GM12873 (cell line): ENCODE data around the gene CHRD.
A peak's percentile ranks its signal among the peaks of the same experiment; 100 is the strongest.

ENCODE experiments used
- CTCF ChIP-seq: IDR thresholded peaks from 2 replicates; pipeline ENCODE4 v1.5.1; 2012; ENCODE audit warnings: low read depth, mild to moderate bottlenecking, moderate library complexity, low read length, control low read depth; ENCODE audit not compliant: insufficient read depth; ENCODE audit errors: missing control alignments

The CHRD gene

GRCh38 chr3:184409946-184410500 lies 30.2 kb downstream of the CHRD start:
- no peak for TF ChIP-seq CTCF

GRCh38 chr3:184414418-184415202 lies 34.8 kb downstream of the CHRD start:
- no peak for TF ChIP-seq CTCF

GRCh38 chr3:184415203-184415490 lies 35.3 kb downstream of the CHRD start:
- no peak for TF ChIP-seq CTCF

GRCh38 chr3:184417619-184418327 lies 37.9 kb downstream of the CHRD start:
- peak; percentile 99 for TF ChIP-seq CTCF

- TF ChIP-seq CTCF = no peak
Observed at GRCh38 chr3:184419171-184419570, 39.3 kb downstream of the CHRD start.

- no peak for TF ChIP-seq CTCF
Observed at GRCh38 chr3:184423561-184423960, 43.7 kb downstream of the CHRD start.

GRCh38 chr3:184426691-184427141 lies 46.9 kb downstream of the CHRD start:
- no peak for TF ChIP-seq CTCF
